ENCODE measurements around the gene CCR9.

Gene CCR9

GRCh38 chr3:45873638-45874037 lies 12.7 kb upstream of the CCR9 start:
- no peak for DNase-seq

DNA sequence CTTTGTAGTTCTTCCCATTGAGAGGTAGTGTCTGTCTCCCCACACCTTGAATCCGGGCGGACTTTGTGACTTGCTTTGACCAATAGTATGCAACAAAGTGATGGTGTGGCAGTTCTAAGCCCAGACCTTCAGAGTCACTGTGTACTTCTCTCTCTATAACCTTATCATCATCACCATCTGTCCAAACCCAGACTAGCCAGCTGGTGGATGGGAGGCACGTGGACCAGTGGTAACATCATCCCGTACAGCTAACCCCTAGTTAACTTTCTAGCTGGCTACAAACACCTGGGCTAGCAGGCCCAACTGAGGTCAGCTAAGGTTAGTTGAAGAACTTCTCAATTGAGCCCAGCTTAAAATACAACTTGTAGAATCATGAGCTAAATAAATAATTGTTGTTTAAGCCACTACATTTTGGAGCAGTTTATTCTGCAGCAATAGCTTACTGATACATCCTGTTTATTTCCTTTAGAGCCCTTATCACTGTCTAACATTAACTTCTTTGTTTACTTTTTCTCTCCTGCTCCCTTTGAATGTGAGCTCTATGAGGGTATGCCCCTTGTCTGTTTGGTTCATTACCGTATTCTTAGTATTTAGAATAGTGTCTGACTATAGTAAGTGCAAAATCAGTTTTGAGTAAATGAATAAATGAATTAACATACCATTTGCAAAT lies 11.5 kb upstream of the CCR9 start:
- DNase-seq: no peak

GRCh38 chr3:45878124-45878523 lies 8.2 kb upstream of the CCR9 start:
- DNase-seq: no peak

DNA sequence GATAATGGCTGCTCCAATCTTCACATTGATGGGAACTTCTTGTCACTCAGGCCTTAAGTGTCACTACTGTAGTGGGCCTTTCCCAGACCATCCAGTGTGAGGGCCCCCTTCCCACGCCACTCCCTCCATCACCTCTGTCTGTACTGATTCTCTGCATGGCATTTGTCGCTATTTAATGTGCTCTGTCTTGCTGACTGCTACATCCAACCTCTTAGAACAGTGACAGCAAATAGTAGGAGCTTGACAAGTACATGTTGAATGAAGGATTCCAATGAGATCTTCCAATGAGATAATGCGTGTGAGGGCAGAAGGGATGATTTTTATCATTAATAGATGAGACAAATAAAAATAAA lies 5.6 kb upstream of the CCR9 start:
- no peak for DNase-seq

DNA sequence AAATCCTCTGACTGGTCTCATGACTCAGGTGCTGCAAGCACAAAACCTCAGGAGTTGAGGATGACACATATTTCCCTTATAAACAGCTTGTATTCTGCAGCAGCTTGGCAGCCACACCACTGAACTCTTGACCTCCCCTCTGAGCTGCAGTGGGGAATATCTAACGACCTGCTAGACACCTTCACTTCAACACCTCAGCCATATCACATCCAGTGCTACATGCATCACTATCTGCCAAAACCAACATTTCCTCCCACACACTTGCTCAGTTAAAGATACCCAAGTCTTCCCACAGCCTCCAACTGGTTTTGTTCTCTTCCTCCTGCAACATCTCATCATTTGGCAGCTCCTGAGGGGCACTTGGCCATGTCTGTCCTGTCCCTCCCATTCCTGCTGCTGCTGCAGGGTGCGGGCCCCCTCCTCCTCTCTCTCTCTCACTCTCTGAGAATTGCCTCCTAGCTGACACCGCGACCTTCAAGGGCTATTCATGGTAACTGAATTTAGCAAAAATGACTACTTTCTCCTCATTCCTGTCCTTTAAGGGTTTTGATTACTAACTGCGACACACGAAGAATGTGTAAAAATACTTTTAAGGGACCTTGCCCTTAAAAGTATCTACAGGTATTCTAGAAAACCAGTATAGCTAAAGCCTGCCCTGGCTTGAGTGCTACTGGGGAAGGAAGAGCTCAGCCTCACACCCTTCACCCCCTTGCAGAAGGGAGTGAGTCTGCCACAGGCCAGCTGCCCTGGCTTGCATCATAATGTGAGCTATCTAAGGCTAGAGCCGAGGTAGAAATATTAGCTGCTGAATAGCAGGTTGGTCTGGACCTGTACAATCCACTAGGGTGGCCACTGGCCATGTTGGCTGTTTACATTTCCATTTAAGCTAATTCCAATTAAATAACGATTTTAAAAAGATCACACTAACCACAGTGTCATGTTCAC lies 5.0 kb upstream of the CCR9 start:
- no peak for DNase-seq

GRCh38 chr3:45884368-45885201 lies 1.8 kb upstream of the CCR9 start:
- no peak for DNase-seq

DNA sequence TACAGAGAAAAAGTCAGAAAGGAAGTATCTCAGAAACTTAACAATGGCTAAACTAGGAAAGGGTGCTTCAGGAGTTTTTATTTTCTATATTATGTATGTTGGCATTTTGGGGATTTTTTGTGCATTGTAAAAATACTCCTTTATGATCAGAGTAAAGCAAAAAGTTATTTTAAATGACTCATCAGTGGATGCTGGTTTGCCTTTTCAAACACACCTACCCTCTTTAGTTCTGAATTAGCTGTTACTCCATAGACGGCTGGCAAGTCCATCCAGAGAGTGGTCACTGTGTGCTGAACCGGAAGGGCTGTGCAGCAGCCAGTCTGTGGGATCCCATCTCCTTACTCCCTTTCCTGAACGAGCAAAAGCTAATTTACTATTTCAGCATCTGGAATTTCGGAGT lies 942 bp downstream of the CCR9 start:
- DNase-seq: no peak

GRCh38 chr3:45887759-45888511 lies 1.6 kb downstream of the CCR9 start:
- no peak for DNase-seq

- DNase-seq: no peak
Measured at GRCh38 chr3:45889337-45889736, 3.0 kb downstream of the CCR9 start.

DNA sequence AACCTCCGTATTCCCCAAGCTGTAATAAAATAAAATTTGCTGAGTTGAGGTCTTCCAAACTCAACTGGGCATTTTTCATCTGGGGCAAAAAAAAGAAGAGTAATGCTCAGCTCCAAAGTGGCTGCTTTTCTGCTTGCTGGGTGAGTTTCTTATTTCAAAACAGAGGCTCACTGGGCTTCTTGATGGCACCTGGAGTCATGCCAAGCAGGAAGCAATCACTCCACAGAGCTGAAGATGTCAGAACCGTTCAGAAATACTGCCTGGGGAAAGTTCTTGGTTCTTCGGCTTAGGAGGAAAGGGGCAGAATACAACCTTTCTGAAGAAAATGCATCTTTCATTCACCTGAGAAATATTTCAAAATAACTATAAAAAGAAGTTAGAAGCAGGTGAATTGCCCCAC lies 4.1 kb downstream of the CCR9 start:
- DNase-seq: no peak

DNA sequence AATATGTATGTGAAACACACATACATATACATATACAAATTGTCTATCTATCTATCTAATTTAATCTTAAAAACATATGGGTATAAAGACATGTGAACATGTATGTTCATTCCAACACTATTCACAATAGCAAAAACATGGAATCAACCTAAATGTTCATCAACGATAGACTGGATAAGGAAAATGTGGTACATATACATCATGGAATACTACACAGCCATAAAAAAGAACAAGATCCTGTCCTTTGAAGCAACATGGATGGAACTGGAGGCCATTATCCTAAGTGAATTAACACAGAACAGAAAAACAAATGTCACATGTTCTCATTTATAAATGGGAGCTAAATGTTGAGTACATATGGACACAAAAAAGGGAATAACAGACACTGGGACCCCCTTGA lies 5.8 kb downstream of the CCR9 start:
- no peak for DNase-seq

GRCh38 chr3:45894015-45894414 lies 7.7 kb downstream of the CCR9 start:
- DNase-seq: no peak

- DNase-seq: no peak
Measured at GRCh38 chr3:45895686-45896468, 9.5 kb downstream of the CCR9 start.

GRCh38 chr3:45896956-45897355 lies 10.6 kb downstream of the CCR9 start:
- DNase-seq: no peak

DNA sequence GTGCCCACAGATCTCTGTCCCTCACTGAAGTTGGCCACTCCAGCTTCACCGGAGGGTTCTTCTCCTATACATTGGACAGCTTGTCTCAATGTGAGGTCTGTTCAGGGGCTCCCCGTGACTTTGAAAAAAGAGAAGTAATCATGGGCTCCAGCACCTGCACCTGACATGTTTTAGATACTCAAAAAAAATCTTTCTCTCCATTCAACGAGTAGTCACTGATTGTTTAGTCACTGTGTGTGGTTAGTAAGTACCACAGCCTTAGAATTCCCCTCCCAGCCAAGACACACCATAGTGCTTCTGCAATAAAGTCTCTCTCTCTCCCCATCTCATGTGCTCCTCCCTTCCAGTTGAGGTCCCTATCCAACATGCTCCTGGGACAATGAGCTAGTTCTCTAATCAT lies 18.6 kb downstream of the CCR9 start:
- no peak for DNase-seq

GRCh38 chr3:45905755-45906154 lies 19.4 kb downstream of the CCR9 start:
- DNase-seq: no peak

DNA sequence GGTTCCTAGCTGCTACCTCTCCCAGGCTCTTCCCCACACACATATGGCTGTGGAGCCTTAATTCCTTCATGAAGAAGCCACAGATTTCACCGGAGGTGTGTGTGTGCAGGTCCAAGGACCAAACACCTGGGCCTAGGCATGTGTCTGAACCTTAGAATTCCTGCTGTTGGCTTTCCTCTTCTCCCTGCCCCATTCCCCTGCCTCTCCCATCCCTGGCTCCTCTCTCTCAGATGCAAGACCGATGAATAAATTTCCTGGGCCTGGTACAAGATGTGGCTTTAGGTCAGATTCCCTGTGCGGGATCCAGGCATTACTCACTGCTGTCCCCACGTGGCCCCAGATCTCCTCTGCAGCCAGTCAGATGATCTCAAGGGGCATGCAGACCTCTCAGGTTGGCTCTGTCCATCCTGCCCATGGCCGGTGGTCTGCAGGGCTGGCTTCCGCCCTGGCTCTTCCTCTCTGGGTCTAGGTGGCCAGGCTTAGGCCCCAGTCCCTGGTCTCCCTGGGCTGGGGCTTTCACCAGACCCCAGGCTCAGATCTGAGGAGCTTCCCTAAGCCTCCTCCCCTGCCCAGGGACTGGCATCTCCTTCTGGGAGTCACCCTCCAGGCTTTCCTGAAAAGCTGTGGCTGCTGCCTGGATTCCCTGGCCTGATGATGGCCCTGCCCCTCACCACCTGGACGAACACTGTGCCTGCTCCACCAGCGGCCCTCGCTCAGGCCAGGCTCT lies 20.5 kb downstream of the CCR9 start:
- no peak for DNase-seq

- no peak for DNase-seq
Measured at GRCh38 chr3:45907769-45908705, 21.7 kb downstream of the CCR9 start.

GRCh38 chr3:45908761-45909160 lies 22.4 kb downstream of the CCR9 start:
- DNase-seq: no peak

DNA sequence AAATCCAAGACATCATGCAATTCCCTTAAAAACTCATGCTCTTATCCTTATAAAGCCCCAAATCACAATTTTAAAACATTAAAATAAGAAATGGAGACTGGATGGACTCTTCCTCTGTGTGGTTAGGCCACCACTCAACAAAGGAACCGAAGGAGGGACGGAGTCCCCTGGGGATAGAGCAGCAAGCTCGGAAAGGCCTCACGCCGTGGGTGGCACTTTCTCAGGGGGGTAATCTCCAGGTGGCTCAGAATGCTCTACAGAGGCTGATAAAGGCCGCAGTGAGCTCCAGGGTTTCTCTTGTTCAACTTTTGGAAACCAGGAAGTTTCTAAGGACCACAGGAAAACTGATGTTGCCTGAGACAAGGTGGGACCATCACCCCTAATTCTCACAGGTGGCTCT lies 23.2 kb downstream of the CCR9 start:
- DNase-seq: no peak

All from inflammatory macrophage treated with lipopolysaccharide for 1 hour (primary cell).